ENCODE measurements around the gene GABRA5.

The GABRA5 gene

GRCh38 chr15:26838742-26839460 is 28.0 kb upstream of the GABRA5 start:
- Histone ChIP-seq H3K9me2 (replicated peaks; ENCODE audit: low read depth, low read length) (no peaks in the 10 kb centered on the region), H4K20me1 (ENCODE audit: insufficient read depth, low read length, poor library complexity, severe bottlenecking) (no peaks in the 10 kb centered on the region), H3K4me3 (ENCODE audit: low read length, poor library complexity, severe bottlenecking) (no peak overlapping the region), H3K4me1 (ENCODE audit: insufficient read depth, low read length, poor library complexity, severe bottlenecking) (no peaks in the 10 kb centered on the region), H3K9ac (ENCODE audit: low read depth, low read length, poor library complexity, severe bottlenecking) (no peak overlapping the region), H3K9me3 (ENCODE audit: insufficient read depth, low read depth, low read length) (0 out of 2 replicates have a peak, but pooled peaks cover 5% of the 10 kb centered on the region), H3F3A (ENCODE audit: low read depth) (no peaks in the 10 kb centered on the region), H3K79me2 (ENCODE audit: insufficient read depth, low read length) (no peaks in the 10 kb centered on the region), H3K27me3 (ENCODE audit: insufficient read depth, low read length, poor library complexity, severe bottlenecking) (no peaks in the 10 kb centered on the region), H3K36me3 (ENCODE audit: insufficient read depth, low read length) (no peaks in the 10 kb centered on the region), H2AFZ (ENCODE audit: low read length) (no peak overlapping the region), H3K4me2 (ENCODE audit: low read depth, low read length, poor library complexity, severe bottlenecking) (no peak overlapping the region)
- TF ChIP-seq EZH2phosphoT487 (IDR thresholded peaks at IDR 0.05; ENCODE audit: borderline replicate concordance) = no peak
- peak; percentile 68 for TF ChIP-seq CTCF (conservative IDR thresholded peaks at IDR 0.05; ENCODE audit: low read length)

- Histone ChIP-seq H4K20me1 (ENCODE audit: insufficient read depth, low read length, poor library complexity, severe bottlenecking) (no peaks in the 10 kb centered on the region), H2AFZ (ENCODE audit: low read length) (no peak overlapping the region), H3K9me2 (replicated peaks; ENCODE audit: low read depth, low read length) (no peaks in the 10 kb centered on the region), H3K9ac (ENCODE audit: low read depth, low read length, poor library complexity, severe bottlenecking) (no peak overlapping the region), H3F3A (ENCODE audit: low read depth) (no peaks in the 10 kb centered on the region), H3K36me3 (ENCODE audit: insufficient read depth, low read length) (no peaks in the 10 kb centered on the region), H3K4me1 (ENCODE audit: insufficient read depth, low read length, poor library complexity, severe bottlenecking) (no peaks in the 10 kb centered on the region), H3K27me3 (ENCODE audit: insufficient read depth, low read length, poor library complexity, severe bottlenecking) (no peaks in the 10 kb centered on the region), H3K79me2 (ENCODE audit: insufficient read depth, low read length) (no peaks in the 10 kb centered on the region), H3K4me2 (ENCODE audit: low read depth, low read length, poor library complexity, severe bottlenecking) (no peak overlapping the region), H3K9me3 (ENCODE audit: insufficient read depth, low read depth, low read length) (0 out of 2 replicates have a peak, but pooled peaks cover 5% of the 10 kb centered on the region), H3K4me3 (ENCODE audit: low read length, poor library complexity, severe bottlenecking) (no peak overlapping the region)
- TF ChIP-seq CTCF (conservative IDR thresholded peaks at IDR 0.05; ENCODE audit: low read length) (no peak), EZH2phosphoT487 (IDR thresholded peaks at IDR 0.05; ENCODE audit: borderline replicate concordance) (no peak)
Measured at GRCh38 chr15:26841514-26841913, 25.3 kb upstream of the GABRA5 start.

GRCh38 chr15:26841941-26842340 is 24.9 kb upstream of the GABRA5 start:
- Histone ChIP-seq H3K9ac (ENCODE audit: low read depth, low read length, poor library complexity, severe bottlenecking) (no peak overlapping the region), H3K4me3 (ENCODE audit: low read length, poor library complexity, severe bottlenecking) (no peak overlapping the region), H2AFZ (ENCODE audit: low read length) (no peak overlapping the region), H4K20me1 (ENCODE audit: insufficient read depth, low read length, poor library complexity, severe bottlenecking) (no peaks in the 10 kb centered on the region), H3K9me2 (replicated peaks; ENCODE audit: low read depth, low read length) (no peaks in the 10 kb centered on the region), H3K79me2 (ENCODE audit: insufficient read depth, low read length) (no peaks in the 10 kb centered on the region), H3K27me3 (ENCODE audit: insufficient read depth, low read length, poor library complexity, severe bottlenecking) (no peaks in the 10 kb centered on the region), H3K36me3 (ENCODE audit: insufficient read depth, low read length) (no peaks in the 10 kb centered on the region), H3K4me1 (ENCODE audit: insufficient read depth, low read length, poor library complexity, severe bottlenecking) (no peaks in the 10 kb centered on the region), H3K4me2 (ENCODE audit: low read depth, low read length, poor library complexity, severe bottlenecking) (no peak overlapping the region), H3K9me3 (ENCODE audit: insufficient read depth, low read depth, low read length) (0 out of 2 replicates have a peak, but pooled peaks cover 5% of the 10 kb centered on the region), H3F3A (ENCODE audit: low read depth) (no peaks in the 10 kb centered on the region)
- no peak for TF ChIP-seq EZH2phosphoT487 (IDR thresholded peaks at IDR 0.05; ENCODE audit: borderline replicate concordance)

- Histone ChIP-seq H3K36me3 (ENCODE audit: insufficient read depth, low read length) (no peaks in the 10 kb centered on the region), H3K4me2 (ENCODE audit: low read depth, low read length, poor library complexity, severe bottlenecking) (no peak overlapping the region), H3K4me3 (ENCODE audit: low read length, poor library complexity, severe bottlenecking) (no peak overlapping the region), H3K9me3 (ENCODE audit: insufficient read depth, low read depth, low read length) (0 out of 2 replicates have a peak, but pooled peaks cover 7% of the 10 kb centered on the region), H2AFZ (ENCODE audit: low read length) (no peak overlapping the region), H4K20me1 (ENCODE audit: insufficient read depth, low read length, poor library complexity, severe bottlenecking) (no peaks in the 10 kb centered on the region), H3K79me2 (ENCODE audit: insufficient read depth, low read length) (no peaks in the 10 kb centered on the region), H3K27me3 (ENCODE audit: insufficient read depth, low read length, poor library complexity, severe bottlenecking) (no peaks in the 10 kb centered on the region), H3K9me2 (replicated peaks; ENCODE audit: low read depth, low read length) (no peaks in the 10 kb centered on the region), H3F3A (ENCODE audit: low read depth) (no peaks in the 10 kb centered on the region), H3K9ac (ENCODE audit: low read depth, low read length, poor library complexity, severe bottlenecking) (no peak overlapping the region), H3K4me1 (ENCODE audit: insufficient read depth, low read length, poor library complexity, severe bottlenecking) (no peaks in the 10 kb centered on the region)
- TF ChIP-seq CTCF (conservative IDR thresholded peaks at IDR 0.05; ENCODE audit: low read length) = no peak
- no peak for TF ChIP-seq EZH2phosphoT487 (IDR thresholded peaks at IDR 0.05; ENCODE audit: borderline replicate concordance)
Measured at GRCh38 chr15:26842391-26842790, 24.5 kb upstream of the GABRA5 start.

All from Loucy (cell line).